Breast epithelium (tissue), 4 donors: ENCODE measurements around the gene LPAR2. TPM values are rescaled to one million over a fixed set of nuclear protein-coding genes. Genes with fewer than 3 reads are reported as not detected.
A peak's percentile ranks its signal among the peaks of the same experiment; 100 is the strongest.

Experiments
- DNase-seq, 2 donors: peaks; one replicate each; pipeline ENCODE4 v3.0.0-alpha.2; 2019; ENCODE audit warnings: low spot score in 2 of 2
- H3K27ac ChIP-seq, 2 donors: fragments of 200-600 bp; sonication (generic) in 1 of 2; one replicate each; pipeline ENCODE4 v1.5.1; 2016 to 2019; ENCODE audit warnings: mild to moderate bottlenecking in 1 of 2
- H3K27me3 ChIP-seq, 2 donors: fragments of 200-600 bp; sonication (generic) in 1 of 2; one replicate each; pipeline versions ENCODE4 v1.5.1 to v1.6.0; 2017 to 2019; ENCODE audit warnings: control low read depth in 1 of 2, mild to moderate bottlenecking in 1 of 2
- H3K36me3 ChIP-seq: fragments of 200-600 bp; one replicate; pipeline ENCODE4 v1.5.1; 2019
- H3K4me1 ChIP-seq, 2 donors: fragments of 200-600 bp; sonication (generic); one replicate each; pipeline ENCODE4 v1.5.1; 2016 to 2019; ENCODE audit warnings: control low read depth in 1 of 2
- H3K4me3 ChIP-seq, 3 donors: fragments of 200-600 bp; sonication (generic); 1 replicate in 2 of 3; 2 replicates in 1 of 3; pipeline ENCODE4 v1.5.1; 2016 to 2019; ENCODE audit warnings: mild to moderate bottlenecking in 3 of 3, moderate library complexity in 2 of 3
- H3K9me3 ChIP-seq, 2 donors: fragments of 200-600 bp; sonication (generic) in 1 of 2; one replicate each; pipeline ENCODE4 v1.5.1; 2016 to 2019; ENCODE audit warnings: control low read depth in 1 of 2
- POLR2A ChIP-seq: fragments of 450-650 bp; IDR thresholded peaks from one replicate; pipeline ENCODE4 v1.6.1; 2016; ENCODE audit warnings: antibody characterized with exemption, mild to moderate bottlenecking, moderate library complexity
- POLR2AphosphoS5 ChIP-seq, 3 donors: sonication (generic); formaldehyde crosslinking; IDR thresholded peaks; one replicate each; pipeline ENCODE4 v1.6.1; 2017; ENCODE audit warnings: antibody characterized with exemption in 3 of 3
- intact Hi-C: fragments of 100-400 bp; cut with DNase I; formaldehyde crosslinking; loops from one replicate; pipeline ENCODE4 v1.15.1; 2023; ENCODE audit warnings: low total_unique reads
- total RNA-seq, 3 donors: library from RNA; depleted of rRNA; stranded (reverse); fragments of >200 nt; gene quantifications; one replicate each; pipeline ENCODE4 v1.1.0, GENCODE V29; 2016
- TF ChIP-seq, protein P1 (sequence below), 3 donors: fragments of 450-650 bp; IDR thresholded peaks; one replicate each; pipeline ENCODE4 v1.5.1; 2016 to 2017; ENCODE audit warnings: antibody characterized with exemption in 3 of 3, mild to moderate bottlenecking in 3 of 3, moderate library complexity in 3 of 3

The LPAR2 gene
- total RNA-seq, 3 donors from 2014 or later = 3.2 to 17.1 (median 16.4) TPM

DNA sequence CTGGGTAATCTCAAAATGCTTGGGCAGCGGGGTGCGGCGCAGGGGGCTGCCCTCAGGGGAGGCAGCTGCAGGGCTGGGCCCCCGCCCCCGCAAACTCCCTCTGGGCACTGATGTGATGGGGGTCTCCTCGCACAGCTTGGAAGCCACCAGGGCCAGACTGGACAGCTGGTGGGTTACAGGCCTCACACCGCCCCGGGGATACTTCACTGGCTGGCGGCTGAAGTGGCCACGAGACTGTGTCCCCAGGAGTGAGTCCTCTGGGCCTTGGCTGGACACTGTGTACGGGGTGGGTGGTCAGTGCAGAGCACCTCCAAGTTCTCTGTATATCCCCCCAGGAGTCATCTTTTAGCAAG, 2.0 kb upstream of the LPAR2 start:
- H3K4me3 ChIP-seq = no peak overlapping the region
- H3K4me1 ChIP-seq = no peaks in the 10 kb centered on the region
- DNase-seq = no peak
- H3K36me3 ChIP-seq = no peaks in the 10 kb centered on the region
- no peaks in the 10 kb centered on the region for H3K27me3 ChIP-seq
- intact Hi-C loops = no loop called here
- H3K27ac ChIP-seq = no peak overlapping the region
- TF ChIP-seq POLR2AphosphoS5 (IDR thresholded peaks at IDR 0.05) (no peak), POLR2A (no peak)
- TF ChIP-seq, protein P1, sequence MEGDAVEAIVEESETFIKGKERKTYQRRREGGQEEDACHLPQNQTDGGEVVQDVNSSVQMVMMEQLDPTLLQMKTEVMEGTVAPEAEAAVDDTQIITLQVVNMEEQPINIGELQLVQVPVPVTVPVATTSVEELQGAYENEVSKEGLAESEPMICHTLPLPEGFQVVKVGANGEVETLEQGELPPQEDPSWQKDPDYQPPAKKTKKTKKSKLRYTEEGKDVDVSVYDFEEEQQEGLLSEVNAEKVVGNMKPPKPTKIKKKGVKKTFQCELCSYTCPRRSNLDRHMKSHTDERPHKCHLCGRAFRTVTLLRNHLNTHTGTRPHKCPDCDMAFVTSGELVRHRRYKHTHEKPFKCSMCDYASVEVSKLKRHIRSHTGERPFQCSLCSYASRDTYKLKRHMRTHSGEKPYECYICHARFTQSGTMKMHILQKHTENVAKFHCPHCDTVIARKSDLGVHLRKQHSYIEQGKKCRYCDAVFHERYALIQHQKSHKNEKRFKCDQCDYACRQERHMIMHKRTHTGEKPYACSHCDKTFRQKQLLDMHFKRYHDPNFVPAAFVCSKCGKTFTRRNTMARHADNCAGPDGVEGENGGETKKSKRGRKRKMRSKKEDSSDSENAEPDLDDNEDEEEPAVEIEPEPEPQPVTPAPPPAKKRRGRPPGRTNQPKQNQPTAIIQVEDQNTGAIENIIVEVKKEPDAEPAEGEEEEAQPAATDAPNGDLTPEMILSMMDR (IDR thresholded peaks at IDR 0.05) = no peak
- no peaks in the 10 kb centered on the region for H3K9me3 ChIP-seq

DNA sequence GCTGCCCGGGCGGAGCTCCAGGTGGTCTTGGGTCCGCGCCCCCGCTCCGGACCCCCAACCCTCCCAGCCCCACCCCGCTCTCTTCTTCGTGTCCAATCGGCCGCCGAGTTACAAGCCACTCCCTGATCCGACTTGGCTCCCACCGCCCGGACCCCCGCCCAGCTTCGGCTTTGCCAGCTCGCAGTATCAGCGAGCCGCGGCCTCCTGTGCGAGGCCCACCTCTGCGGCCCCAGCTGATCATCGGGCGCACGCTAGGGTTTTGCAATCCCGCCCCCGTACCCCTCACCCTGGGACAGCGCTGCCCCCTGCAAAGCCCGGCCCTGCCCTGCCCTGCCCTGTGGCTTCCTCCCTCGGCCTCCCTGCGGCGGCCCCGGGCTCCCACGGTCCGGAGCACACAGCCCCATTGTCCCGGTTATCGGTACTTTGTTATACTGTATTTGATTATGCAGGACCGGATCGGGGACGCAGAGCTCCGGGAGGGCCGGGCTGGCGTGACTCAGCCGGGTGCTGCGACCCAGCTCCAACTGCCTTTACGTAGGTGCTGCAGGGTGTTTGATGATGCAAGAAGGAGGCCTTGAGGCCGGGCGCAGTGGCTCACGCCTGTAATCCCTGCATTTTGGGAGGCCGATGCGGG, 598 bp upstream of the LPAR2 start:
- H3K27me3 ChIP-seq = no peaks in the 10 kb centered on the region
- no peaks in the 10 kb centered on the region for H3K4me1 ChIP-seq
- peak overlapping the region; percentile 38 to 82 (median 65) for H3K4me3 ChIP-seq
- DNase-seq = peak; percentile 52 to 69
- no peaks in the 10 kb centered on the region for H3K36me3 ChIP-seq
- intact Hi-C loops = loop anchor here (10.0 kb wide), 1 partner anchor 1314 kb away; no protein-coding TSS in a partner anchor
- H3K27ac ChIP-seq = peak overlapping the region; percentile 88
- no peaks in the 10 kb centered on the region for H3K9me3 ChIP-seq
- TF ChIP-seq, protein P1 (IDR thresholded peaks at IDR 0.05) = no peak
- no peak for TF ChIP-seq POLR2A
- no peak for TF ChIP-seq POLR2AphosphoS5 (IDR thresholded peaks at IDR 0.05)

DNA sequence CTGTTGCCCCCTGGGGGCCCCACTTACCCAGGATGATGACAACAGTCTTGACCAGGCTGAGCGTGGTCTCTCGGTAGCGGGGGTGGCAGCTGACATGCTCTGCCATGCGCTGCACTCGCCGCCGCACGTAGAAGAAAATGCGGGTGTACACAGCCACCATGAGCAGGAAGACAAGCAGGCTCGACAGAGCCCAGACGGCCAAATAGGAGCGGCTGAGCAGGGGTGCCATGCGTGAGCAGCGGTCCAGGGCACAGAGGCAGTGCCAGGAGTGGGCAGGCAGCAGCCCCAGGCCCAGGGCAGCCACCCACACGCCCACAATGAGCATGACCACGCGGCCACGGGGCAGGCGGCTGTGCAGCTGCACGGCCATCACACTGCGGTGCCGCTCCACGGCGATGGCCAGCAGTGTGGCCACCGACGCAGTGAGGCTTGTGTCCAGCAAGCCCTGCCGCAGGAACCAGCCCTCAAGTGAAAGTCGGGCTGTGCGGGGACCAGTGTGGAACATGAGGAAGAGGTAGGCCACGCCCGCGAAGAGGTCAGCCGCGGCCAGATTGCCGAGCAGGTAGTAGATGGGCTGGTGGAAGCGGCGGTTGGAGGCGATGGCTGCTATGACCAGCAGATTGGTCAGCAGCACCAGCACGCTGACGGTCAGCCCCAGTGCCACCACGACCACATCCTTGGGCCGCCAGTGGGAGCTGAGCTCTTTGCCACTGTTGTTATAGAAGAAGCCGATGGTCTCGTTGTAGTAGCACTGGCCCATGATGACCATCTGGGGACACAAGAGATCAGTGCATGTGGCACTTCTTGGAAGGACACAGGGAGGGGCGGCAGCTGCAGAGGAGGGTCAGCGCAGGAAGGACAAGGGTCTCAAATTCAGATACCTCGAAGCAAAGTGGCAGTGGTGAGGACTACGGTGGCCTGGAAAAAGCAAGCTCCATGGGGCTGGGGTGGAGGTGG, 1.2 kb downstream of the LPAR2 start:
- H3K4me1 ChIP-seq = no peaks in the 10 kb centered on the region
- no peaks in the 10 kb centered on the region for H3K27me3 ChIP-seq
- intact Hi-C loops = loop anchor here (10.0 kb wide), 1 partner anchor 1312 kb away; no protein-coding TSS in a partner anchor
- H3K36me3 ChIP-seq = no peaks in the 10 kb centered on the region
- H3K4me3 ChIP-seq = peak overlapping the region in 2 of 3 donors; percentile 65 to 82
- DNase-seq = no peak
- TF ChIP-seq, protein P1 (IDR thresholded peaks at IDR 0.05) = no peak
- TF ChIP-seq POLR2A (no peak), POLR2AphosphoS5 (IDR thresholded peaks at IDR 0.05) (no peak)
- no peaks in the 10 kb centered on the region for H3K9me3 ChIP-seq
- peak overlapping the region; percentile 88 for H3K27ac ChIP-seq

DNA sequence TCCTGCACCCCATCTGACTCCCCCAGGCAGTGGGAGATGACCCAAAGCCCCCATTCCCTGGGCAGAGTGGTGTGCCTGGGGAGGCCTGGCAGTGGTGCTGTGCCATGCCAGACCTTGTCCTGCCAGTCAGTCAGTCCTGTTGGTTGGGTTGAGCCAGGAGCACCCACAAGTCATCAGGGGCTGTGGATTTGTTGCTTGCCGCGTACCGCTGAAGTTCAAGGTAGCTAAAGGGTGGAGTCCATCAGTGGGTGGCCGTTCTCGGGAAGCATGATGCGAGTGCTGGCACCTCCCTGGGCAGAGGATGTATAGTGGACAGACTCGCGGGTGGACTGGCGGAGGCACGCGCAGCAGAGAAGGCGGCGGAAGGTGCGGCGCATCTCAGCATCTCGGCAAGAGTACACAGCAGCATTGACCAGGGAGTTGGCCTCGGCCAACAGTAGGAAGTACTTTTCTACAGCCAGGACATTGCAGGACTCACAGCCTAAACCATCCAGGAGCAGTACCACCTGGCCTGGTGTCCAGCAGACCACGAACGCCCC, 3.9 kb downstream of the LPAR2 start:
- no peak for TF ChIP-seq POLR2AphosphoS5 (IDR thresholded peaks at IDR 0.05)
- TF ChIP-seq, protein P1 (IDR thresholded peaks at IDR 0.05) = no peak
- TF ChIP-seq POLR2A = no peak
- intact Hi-C loops = loop anchor here (10.0 kb wide), 1 partner anchor 1309 kb away; no protein-coding TSS in a partner anchor
- DNase-seq = no peak
- no peaks in the 10 kb centered on the region for H3K9me3 ChIP-seq
- H3K4me3 ChIP-seq = no peak overlapping the region
- no peaks in the 10 kb centered on the region for H3K27me3 ChIP-seq
- H3K36me3 ChIP-seq = no peaks in the 10 kb centered on the region
- H3K4me1 ChIP-seq = no peaks in the 10 kb centered on the region
- H3K27ac ChIP-seq = no peak overlapping the region
